Sigmoid colon (tissue), 7 donors: ENCODE results near the gene BRMS1. TPM values are rescaled to one million over a fixed set of nuclear protein-coding genes. Genes with fewer than 3 reads are reported as not detected.

Experiments
- DNase-seq: peaks from one replicate; pipeline ENCODE4 v3.0.0-alpha.2; 2019
- H3K27ac ChIP-seq, 4 donors: fragments of 200-600 bp; sonication (generic); one replicate each; pipeline ENCODE4 v1.5.1; 2016 to 2019; ENCODE audit warnings: mild to moderate bottlenecking in 1 of 4
- H3K27me3 ChIP-seq, 3 donors: fragments of 200-600 bp; sonication (generic); one replicate each; pipeline ENCODE4 v1.5.1; 2019; ENCODE audit warnings: mild to moderate bottlenecking in 1 of 3
- H3K36me3 ChIP-seq, 4 donors: fragments of 200-600 bp; sonication (generic); one replicate each; pipeline ENCODE4 v1.5.1; 2016 to 2019
- H3K4me1 ChIP-seq, 4 donors: fragments of 200-600 bp; sonication (generic); one replicate each; pipeline ENCODE4 v1.5.1; 2017 to 2019
- H3K4me3 ChIP-seq, 4 donors: fragments of 200-600 bp; sonication (generic); one replicate each; pipeline ENCODE4 v1.5.1; 2017 to 2019; ENCODE audit warnings: mild to moderate bottlenecking in 2 of 4, moderate library complexity in 1 of 4
- H3K9me3 ChIP-seq, 4 donors: fragments of 200-600 bp in 3 of 4; sonication (generic) in 3 of 4; one replicate each; pipeline versions ENCODE4 v1.5.1 to v1.6.1; 2013 to 2019
- EP300 ChIP-seq, 4 donors: sonication (generic); formaldehyde crosslinking; IDR thresholded peaks; one replicate each; pipeline ENCODE4 v1.6.1; 2017; ENCODE audit warnings: antibody characterized with exemption in 4 of 4
- POLR2A ChIP-seq, 2 donors: fragments of 450-650 bp; IDR thresholded peaks; one replicate each; pipeline ENCODE4 v1.6.1; 2016; ENCODE audit warnings: antibody characterized with exemption in 2 of 2, mild to moderate bottlenecking in 2 of 2, moderate library complexity in 2 of 2
- POLR2AphosphoS5 ChIP-seq, 4 donors: sonication (generic); formaldehyde crosslinking; IDR thresholded peaks; one replicate each; pipeline ENCODE4 v1.6.1; 2017; ENCODE audit warnings: antibody characterized with exemption in 4 of 4
- WGBS, 2 donors: extraction: QIAGEN DNeasy Blood & Tissue Kit; methylation state at CpG; one replicate each; pipeline ENCODE4 v1.1.7; 2013; 5-methylcytosine and 5-hydroxymethylcytosine counted together
- intact Hi-C: fragments of 100-400 bp; cut with DNase I; formaldehyde crosslinking; loops from one replicate; pipeline ENCODE4 v1.15.1; 2023
- polyA plus RNA-seq, 3 donors: library from polyadenylated mRNA; stranded (reverse); fragments of 200-250 nt; gene quantifications; one replicate each; pipeline ENCODE4 v1.2.3, GENCODE V29; 2013
- total RNA-seq, 4 donors: library from RNA; depleted of rRNA; stranded (reverse); fragments of >200 nt; gene quantifications; one replicate each; pipeline ENCODE4 v1.1.0, GENCODE V29; 2016
- TF ChIP-seq, protein P1 (sequence below), 4 experiments: fragments of 450-650 bp in 3 of 4; fragments of 200-600 bp in 1 of 4; IDR thresholded peaks; one replicate each; pipeline ENCODE4 v1.5.1; 2016 to 2019; ENCODE audit warnings: antibody characterized with exemption in 4 of 4, mild to moderate bottlenecking in 3 of 4, moderate library complexity in 2 of 4
- donor health status: healthy with polysubstance abuse.
- donor health status: Bipolar disorder and iron deficiency.
- donor health status: healthy.

Gene BRMS1
- total and polyA plus RNA-seq, 7 donors, result 20.2 to 81.8 (median 36.2) TPM

GRCh38 chr11:66328031-66328301, 16.9 kb downstream of the BRMS1 start:
- intact Hi-C loops, result loop anchor here (1.0 to 5.0 kb wide), 2 partner anchors 16 to 59 kb away; no protein-coding TSS in a partner anchor
- H3K9me3 ChIP-seq, result no peaks in the 10 kb centered on the region
- no peaks in the 10 kb centered on the region for H3K27me3 ChIP-seq
- H3K36me3 ChIP-seq, result peaks cover 0 to 6% (median 0%) of the 10 kb centered on the region in 4 donors
- TF ChIP-seq, protein P1, sequence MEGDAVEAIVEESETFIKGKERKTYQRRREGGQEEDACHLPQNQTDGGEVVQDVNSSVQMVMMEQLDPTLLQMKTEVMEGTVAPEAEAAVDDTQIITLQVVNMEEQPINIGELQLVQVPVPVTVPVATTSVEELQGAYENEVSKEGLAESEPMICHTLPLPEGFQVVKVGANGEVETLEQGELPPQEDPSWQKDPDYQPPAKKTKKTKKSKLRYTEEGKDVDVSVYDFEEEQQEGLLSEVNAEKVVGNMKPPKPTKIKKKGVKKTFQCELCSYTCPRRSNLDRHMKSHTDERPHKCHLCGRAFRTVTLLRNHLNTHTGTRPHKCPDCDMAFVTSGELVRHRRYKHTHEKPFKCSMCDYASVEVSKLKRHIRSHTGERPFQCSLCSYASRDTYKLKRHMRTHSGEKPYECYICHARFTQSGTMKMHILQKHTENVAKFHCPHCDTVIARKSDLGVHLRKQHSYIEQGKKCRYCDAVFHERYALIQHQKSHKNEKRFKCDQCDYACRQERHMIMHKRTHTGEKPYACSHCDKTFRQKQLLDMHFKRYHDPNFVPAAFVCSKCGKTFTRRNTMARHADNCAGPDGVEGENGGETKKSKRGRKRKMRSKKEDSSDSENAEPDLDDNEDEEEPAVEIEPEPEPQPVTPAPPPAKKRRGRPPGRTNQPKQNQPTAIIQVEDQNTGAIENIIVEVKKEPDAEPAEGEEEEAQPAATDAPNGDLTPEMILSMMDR (IDR thresholded peaks at IDR 0.05), result no peak
- TF ChIP-seq EP300 (IDR thresholded peaks at IDR 0.05), result no peak
- no peak for TF ChIP-seq POLR2A (IDR thresholded peaks at IDR 0.05)
- TF ChIP-seq POLR2AphosphoS5 (IDR thresholded peaks at IDR 0.05), result no peak
- 21 to 52% methylated on average over 3 of the region's 3 CpGs for WGBS, 2 donors
- no peak overlapping the region for H3K4me3 ChIP-seq
- peak overlapping the region; percentile 1 to 81 (median 54) for H3K27ac ChIP-seq
- no peak for DNase-seq
- peaks cover 0 to 34% (median 31%) of the 10 kb centered on the region in 4 donors for H3K4me1 ChIP-seq

DNA sequence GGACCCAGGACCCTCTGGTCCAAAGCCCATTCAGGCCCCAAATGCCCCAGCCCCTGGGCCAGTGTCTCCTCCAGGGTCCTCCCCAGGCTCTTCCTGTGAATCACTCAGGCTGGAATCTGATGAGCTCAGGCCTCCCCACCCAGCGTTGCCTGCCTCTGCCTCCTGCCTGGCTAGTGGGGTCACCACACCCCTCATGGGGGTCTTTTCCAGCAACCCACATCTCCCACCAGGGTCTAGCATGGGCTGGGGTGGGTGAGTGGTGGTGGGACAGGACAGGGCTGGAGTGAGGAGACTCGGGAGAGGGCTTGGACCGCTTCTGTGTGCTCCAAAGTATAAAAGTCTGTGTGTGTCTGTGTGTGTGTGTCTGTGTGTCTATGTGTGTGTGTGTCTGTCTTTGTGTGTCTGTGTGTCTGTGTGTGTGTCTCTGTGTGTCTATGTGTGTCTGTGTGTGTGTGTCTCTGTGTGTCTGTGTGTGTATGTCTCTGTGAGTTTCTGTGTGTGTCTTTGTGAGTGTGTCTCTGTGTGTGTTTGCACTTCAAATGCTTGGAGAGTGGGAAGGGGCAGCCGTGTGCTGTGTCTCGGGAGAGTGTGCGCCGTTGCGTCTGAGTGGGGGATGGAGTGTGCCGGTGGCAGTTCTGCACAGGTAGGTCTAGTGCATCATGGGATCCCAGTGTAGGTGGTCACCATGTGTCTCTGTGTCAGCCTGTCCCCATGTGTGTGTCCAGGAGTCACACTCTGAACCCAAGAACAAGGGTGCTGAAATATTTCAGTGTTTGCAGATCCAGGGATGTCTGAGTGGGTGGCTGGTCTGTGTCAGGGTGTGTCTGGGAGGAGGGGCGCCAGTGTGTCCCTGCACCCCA, 17.5 kb downstream of the BRMS1 start:
- 83 to 85% methylated on average over 10 of the region's 10 CpGs for WGBS, 2 donors
- Histone ChIP-seq H3K36me3 (peaks cover 0 to under 1% (median 0%) of the 10 kb centered on the region in 4 donors), H3K4me1 (peaks cover 0 to 34% (median 31%) of the 10 kb centered on the region in 4 donors), H3K4me3 (no peak overlapping the region), H3K9me3 (no peaks in the 10 kb centered on the region), H3K27ac (peak overlapping the region; percentile 63 to 81 (median 72)), H3K27me3 (no peaks in the 10 kb centered on the region)
- TF ChIP-seq POLR2AphosphoS5 (IDR thresholded peaks at IDR 0.05) (no peak), EP300 (IDR thresholded peaks at IDR 0.05) (no peak), POLR2A (IDR thresholded peaks at IDR 0.05) (no peak)
- TF ChIP-seq, protein P1 (IDR thresholded peaks at IDR 0.05), result no peak
- DNase-seq, result no peak
- intact Hi-C loops, result loop anchor here (1.0 to 5.0 kb wide), 2 partner anchors 15 to 60 kb away; no protein-coding TSS in a partner anchor

- Histone ChIP-seq H3K4me3 (no peak overlapping the region), H3K36me3 (no peaks in the 10 kb centered on the region), H3K27me3 (no peaks in the 10 kb centered on the region), H3K27ac (peak overlapping the region; percentile 63 to 81 (median 72)), H3K4me1 (peaks cover 0 to 34% (median 31%) of the 10 kb centered on the region in 4 donors), H3K9me3 (no peaks in the 10 kb centered on the region)
- peak; percentile 82 for DNase-seq
- intact Hi-C loops, result loop anchor here (5.0 kb wide), 1 partner anchor 61 kb away; no protein-coding TSS in a partner anchor
- peak in 1 of 4 donors; percentile 19 for TF ChIP-seq POLR2AphosphoS5 (IDR thresholded peaks at IDR 0.05)
- TF ChIP-seq, protein P1 (IDR thresholded peaks at IDR 0.05), result no peak
- no peak for TF ChIP-seq EP300 (IDR thresholded peaks at IDR 0.05)
- WGBS, 2 donors, result 41 to 55% methylated on average over 21 of the region's 21 CpGs
Measured at GRCh38 chr11:66326261-66327111, 18.4 kb downstream of the BRMS1 start.

- no peak for DNase-seq
- TF ChIP-seq EP300 (IDR thresholded peaks at IDR 0.05) (no peak), POLR2AphosphoS5 (IDR thresholded peaks at IDR 0.05) (no peak)
- TF ChIP-seq, protein P1 (IDR thresholded peaks at IDR 0.05), result no peak
- WGBS, 2 donors, result 71 to 77% methylated on average over 8 of the region's 8 CpGs
- Histone ChIP-seq H3K27me3 (no peaks in the 10 kb centered on the region), H3K4me3 (no peak overlapping the region), H3K9me3 (no peaks in the 10 kb centered on the region), H3K36me3 (no peaks in the 10 kb centered on the region), H3K27ac (peak overlapping the region in 1 of 4 donors; percentile 81), H3K4me1 (peaks cover 0 to 34% (median 31%) of the 10 kb centered on the region in 4 donors)
- intact Hi-C loops, result loop anchor here (5.0 kb wide), 1 partner anchor 62 kb away; no protein-coding TSS in a partner anchor
Measured at GRCh38 chr11:66325263-66325671, 19.6 kb downstream of the BRMS1 start.
